ENCODE data around the gene TTLL11. TPM values are rescaled to one million over a fixed set of nuclear protein-coding genes. Genes with fewer than 3 reads are reported as not detected.

Gene TTLL11
- polyA plus RNA-seq, 1 donor from 2014 or later: 8.0 TPM

DNA sequence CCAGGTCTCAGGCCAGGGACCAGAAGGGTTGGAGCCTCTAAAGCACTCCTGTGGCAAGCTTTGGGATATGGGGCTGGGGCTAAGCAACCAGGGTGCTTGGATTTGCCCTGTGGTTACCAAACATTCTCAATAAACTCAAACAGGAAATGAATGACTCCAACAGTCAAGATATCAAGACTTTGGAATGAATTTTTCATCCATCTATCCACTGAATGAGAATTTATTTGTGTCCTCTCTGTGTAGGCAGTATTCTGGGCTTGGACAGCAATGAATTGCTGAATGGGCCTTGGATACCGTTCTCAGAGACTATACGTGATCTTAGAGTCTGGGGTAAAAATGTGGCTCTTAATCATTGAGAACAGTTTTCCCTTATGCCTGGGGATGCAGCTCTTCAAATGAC lies 229.2 kb downstream of the TTLL11 start:
- Histone ChIP-seq H3F3A (ENCODE audit: insufficient read depth, low read length, poor library complexity, severe bottlenecking) (peaks cover 3% of the 10 kb centered on the region), H3K27me3 (ENCODE audit: insufficient read depth, low read depth, low read length) (no peaks in the 10 kb centered on the region), H3K4me2 (ENCODE audit: low read length) (no peak overlapping the region), H4K20me1 (ENCODE audit: insufficient read depth) (no peaks in the 10 kb centered on the region), H3K9me2 (ENCODE audit: insufficient read depth, low read length) (no peaks in the 10 kb centered on the region), H3K79me2 (replicated peaks; ENCODE audit: insufficient read depth, low read length) (no peaks in the 10 kb centered on the region), H2AFZ (ENCODE audit: low read depth, low read length) (no peak overlapping the region), H3K36me3 (ENCODE audit: insufficient read depth, low read length) (no peaks in the 10 kb centered on the region), H3K9me3 (ENCODE audit: low read length) (no peaks in the 10 kb centered on the region), H3K4me3 (ENCODE audit: low read length) (no peak overlapping the region), H3K9ac (ENCODE audit: low read length) (no peak overlapping the region), H3K27ac (ENCODE audit: low read length) (no peak overlapping the region)
- TF ChIP-seq POLR2AphosphoS5 (IDR thresholded peaks at IDR 0.05): no peak
- TF ChIP-seq RAD21 (conservative IDR thresholded peaks at IDR 0.05): no peak
- no peak for TF ChIP-seq MXI1 (conservative IDR thresholded peaks at IDR 0.05; ENCODE audit: poor library complexity, severe bottlenecking)
- TF ChIP-seq, protein P1, sequence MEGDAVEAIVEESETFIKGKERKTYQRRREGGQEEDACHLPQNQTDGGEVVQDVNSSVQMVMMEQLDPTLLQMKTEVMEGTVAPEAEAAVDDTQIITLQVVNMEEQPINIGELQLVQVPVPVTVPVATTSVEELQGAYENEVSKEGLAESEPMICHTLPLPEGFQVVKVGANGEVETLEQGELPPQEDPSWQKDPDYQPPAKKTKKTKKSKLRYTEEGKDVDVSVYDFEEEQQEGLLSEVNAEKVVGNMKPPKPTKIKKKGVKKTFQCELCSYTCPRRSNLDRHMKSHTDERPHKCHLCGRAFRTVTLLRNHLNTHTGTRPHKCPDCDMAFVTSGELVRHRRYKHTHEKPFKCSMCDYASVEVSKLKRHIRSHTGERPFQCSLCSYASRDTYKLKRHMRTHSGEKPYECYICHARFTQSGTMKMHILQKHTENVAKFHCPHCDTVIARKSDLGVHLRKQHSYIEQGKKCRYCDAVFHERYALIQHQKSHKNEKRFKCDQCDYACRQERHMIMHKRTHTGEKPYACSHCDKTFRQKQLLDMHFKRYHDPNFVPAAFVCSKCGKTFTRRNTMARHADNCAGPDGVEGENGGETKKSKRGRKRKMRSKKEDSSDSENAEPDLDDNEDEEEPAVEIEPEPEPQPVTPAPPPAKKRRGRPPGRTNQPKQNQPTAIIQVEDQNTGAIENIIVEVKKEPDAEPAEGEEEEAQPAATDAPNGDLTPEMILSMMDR (IDR thresholded peaks at IDR 0.05; ENCODE audit: poor library complexity, severe bottlenecking): no peak
- TF ChIP-seq SMC3 (conservative IDR thresholded peaks at IDR 0.05; ENCODE audit: poor library complexity): no peak
- no peak for TF ChIP-seq EZH2 (IDR thresholded peaks at IDR 0.05; ENCODE audit: borderline replicate concordance, insufficient read depth, low read length, poor library complexity, severe bottlenecking)
- TF ChIP-seq, protein P2, sequence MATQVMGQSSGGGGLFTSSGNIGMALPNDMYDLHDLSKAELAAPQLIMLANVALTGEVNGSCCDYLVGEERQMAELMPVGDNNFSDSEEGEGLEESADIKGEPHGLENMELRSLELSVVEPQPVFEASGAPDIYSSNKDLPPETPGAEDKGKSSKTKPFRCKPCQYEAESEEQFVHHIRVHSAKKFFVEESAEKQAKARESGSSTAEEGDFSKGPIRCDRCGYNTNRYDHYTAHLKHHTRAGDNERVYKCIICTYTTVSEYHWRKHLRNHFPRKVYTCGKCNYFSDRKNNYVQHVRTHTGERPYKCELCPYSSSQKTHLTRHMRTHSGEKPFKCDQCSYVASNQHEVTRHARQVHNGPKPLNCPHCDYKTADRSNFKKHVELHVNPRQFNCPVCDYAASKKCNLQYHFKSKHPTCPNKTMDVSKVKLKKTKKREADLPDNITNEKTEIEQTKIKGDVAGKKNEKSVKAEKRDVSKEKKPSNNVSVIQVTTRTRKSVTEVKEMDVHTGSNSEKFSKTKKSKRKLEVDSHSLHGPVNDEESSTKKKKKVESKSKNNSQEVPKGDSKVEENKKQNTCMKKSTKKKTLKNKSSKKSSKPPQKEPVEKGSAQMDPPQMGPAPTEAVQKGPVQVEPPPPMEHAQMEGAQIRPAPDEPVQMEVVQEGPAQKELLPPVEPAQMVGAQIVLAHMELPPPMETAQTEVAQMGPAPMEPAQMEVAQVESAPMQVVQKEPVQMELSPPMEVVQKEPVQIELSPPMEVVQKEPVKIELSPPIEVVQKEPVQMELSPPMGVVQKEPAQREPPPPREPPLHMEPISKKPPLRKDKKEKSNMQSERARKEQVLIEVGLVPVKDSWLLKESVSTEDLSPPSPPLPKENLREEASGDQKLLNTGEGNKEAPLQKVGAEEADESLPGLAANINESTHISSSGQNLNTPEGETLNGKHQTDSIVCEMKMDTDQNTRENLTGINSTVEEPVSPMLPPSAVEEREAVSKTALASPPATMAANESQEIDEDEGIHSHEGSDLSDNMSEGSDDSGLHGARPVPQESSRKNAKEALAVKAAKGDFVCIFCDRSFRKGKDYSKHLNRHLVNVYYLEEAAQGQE (IDR thresholded peaks at IDR 0.05; ENCODE audit: borderline replicate concordance): no peak
- TF ChIP-seq EP300 (conservative IDR thresholded peaks at IDR 0.05; ENCODE audit: poor library complexity, severe bottlenecking): no peak
- no peak for TF ChIP-seq TAF1 (IDR thresholded peaks at IDR 0.05; ENCODE audit: low read depth)

DNA sequence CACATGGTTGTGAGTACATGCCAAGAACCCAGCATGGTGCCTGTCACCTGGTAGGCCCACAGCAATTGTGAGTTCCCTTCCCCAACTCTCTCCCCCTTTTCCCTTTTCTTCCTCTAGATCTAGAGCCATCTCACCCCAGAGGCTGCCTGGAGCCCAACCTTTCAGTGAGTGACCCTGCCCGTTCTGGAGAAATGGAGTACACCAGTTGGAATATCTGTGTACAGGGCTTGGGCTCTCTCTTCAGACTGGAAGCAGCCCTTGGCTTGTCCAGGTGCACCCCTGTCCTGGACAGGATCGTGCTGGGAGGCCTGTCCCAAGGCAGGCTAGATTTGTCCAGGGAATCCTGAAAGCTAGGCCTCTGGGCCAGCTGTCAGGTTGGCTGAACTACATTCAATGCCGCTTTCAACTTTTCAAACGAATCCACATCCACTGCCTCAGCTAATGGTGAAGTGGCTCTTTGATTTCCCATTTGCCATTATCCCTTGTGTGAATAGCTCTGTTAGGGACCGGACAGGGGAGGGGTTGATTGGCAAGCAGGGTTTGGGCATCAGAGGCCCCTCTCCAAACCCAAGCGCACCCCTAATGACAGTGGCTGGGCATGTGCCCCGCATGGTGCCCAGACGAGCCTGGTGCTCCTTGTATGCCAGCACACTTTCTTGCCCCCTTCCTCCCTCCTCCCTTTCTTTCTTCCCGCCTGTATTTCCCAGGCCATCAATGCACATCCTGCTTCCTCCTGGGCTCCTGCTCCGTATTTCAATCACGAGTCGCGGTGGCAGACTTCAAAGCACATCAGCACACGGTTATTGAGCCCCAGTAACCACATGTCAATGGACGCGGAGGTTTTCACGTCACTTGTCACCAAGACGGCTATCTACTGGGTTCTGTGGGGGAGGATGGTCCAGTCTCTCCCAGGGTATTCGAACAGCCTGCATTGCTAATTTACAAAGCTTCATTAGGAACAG lies 230.5 kb downstream of the TTLL11 start:
- Histone ChIP-seq H3K36me3 (ENCODE audit: insufficient read depth, low read length) (no peaks in the 10 kb centered on the region), H3K27ac (ENCODE audit: low read length) (peak overlapping the region; percentile 10), H3F3A (ENCODE audit: insufficient read depth, low read length, poor library complexity, severe bottlenecking) (peaks cover 3% of the 10 kb centered on the region), H3K4me3 (ENCODE audit: low read length) (no peak overlapping the region), H3K9ac (ENCODE audit: low read length) (no peak overlapping the region), H3K27me3 (ENCODE audit: insufficient read depth, low read depth, low read length) (no peaks in the 10 kb centered on the region), H3K4me2 (ENCODE audit: low read length) (no peak overlapping the region), H3K9me2 (ENCODE audit: insufficient read depth, low read length) (no peaks in the 10 kb centered on the region), H4K20me1 (ENCODE audit: insufficient read depth) (no peaks in the 10 kb centered on the region), H3K79me2 (replicated peaks; ENCODE audit: insufficient read depth, low read length) (no peaks in the 10 kb centered on the region), H3K9me3 (ENCODE audit: low read length) (no peaks in the 10 kb centered on the region), H2AFZ (ENCODE audit: low read depth, low read length) (no peak overlapping the region)
- TF ChIP-seq RAD21 (conservative IDR thresholded peaks at IDR 0.05): no peak
- TF ChIP-seq MXI1 (conservative IDR thresholded peaks at IDR 0.05; ENCODE audit: poor library complexity, severe bottlenecking): peak; percentile 23
- TF ChIP-seq, protein P2 (IDR thresholded peaks at IDR 0.05; ENCODE audit: borderline replicate concordance): no peak
- peak; percentile 76 for TF ChIP-seq EP300 (conservative IDR thresholded peaks at IDR 0.05; ENCODE audit: poor library complexity, severe bottlenecking)
- TF ChIP-seq SMC3 (conservative IDR thresholded peaks at IDR 0.05; ENCODE audit: poor library complexity): no peak
- peak; percentile 81 for TF ChIP-seq POLR2AphosphoS5 (IDR thresholded peaks at IDR 0.05)
